OCI-LY1 (cell line): Measurements from ENCODE around the gene IGFBP2.

Experiments used
- H2AFZ ChIP-seq: fragments of 200-600 bp; sonication (generic), shearing (Covaris generic); 2 replicates; pipeline ENCODE4 v1.6.0; 2014; ENCODE audit warnings: antibody characterized with exemption, mild to moderate bottlenecking, low read length
- H3F3A ChIP-seq: fragments of 200-600 bp; sonication (generic), shearing (Covaris generic); 2 replicates; pipeline ENCODE4 v1.6.0; 2014; ENCODE audit warnings: mild to moderate bottlenecking, antibody characterized with exemption, low read length, moderate library complexity; ENCODE audit not compliant: insufficient read depth
- H3K27ac ChIP-seq: fragments of 200-600 bp; sonication (generic); 2 replicates; pipeline ENCODE4 v1.5.1; 2014; ENCODE audit warnings: low read length, mixed run types, mild to moderate bottlenecking, low read depth; ENCODE audit not compliant: poor library complexity, severe bottlenecking
- H3K27me3 ChIP-seq: fragments of 200-600 bp; sonication (generic); 2 replicates; pipeline ENCODE4 v1.6.0; 2014; ENCODE audit warnings: antibody characterized with exemption, mild to moderate bottlenecking, low read length, moderate library complexity; ENCODE audit not compliant: insufficient read depth
- H3K36me3 ChIP-seq: fragments of 200-600 bp; sonication (generic); 2 replicates; pipeline ENCODE4 v1.6.1; 2014; ENCODE audit warnings: mild to moderate bottlenecking, antibody characterized with exemption, low read length, moderate library complexity, mixed read lengths; ENCODE audit not compliant: insufficient read depth
- H3K4me1 ChIP-seq: fragments of 200-600 bp; sonication (generic); 2 replicates; pipeline ENCODE4 v1.5.1; 2014; ENCODE audit warnings: mild to moderate bottlenecking, low read length, moderate library complexity; ENCODE audit not compliant: insufficient read depth, severe bottlenecking
- H3K4me2 ChIP-seq: fragments of 200-600 bp; sonication (generic), shearing (Covaris generic); 2 replicates; pipeline ENCODE4 v1.6.1; 2014; ENCODE audit warnings: low read length
- H3K4me3 ChIP-seq: fragments of 200-600 bp; sonication (generic); 2 replicates; pipeline ENCODE4 v1.5.1; 2014; ENCODE audit warnings: low read length, low read depth, mild to moderate bottlenecking, mixed read lengths; ENCODE audit not compliant: poor library complexity, severe bottlenecking
- H3K79me2 ChIP-seq: fragments of 200-600 bp; shearing (Covaris generic); 2 replicates; pipeline ENCODE4 v1.6.1; 2016; ENCODE audit warnings: mixed run types, low read length, mixed read lengths; ENCODE audit not compliant: insufficient read depth
- H3K9ac ChIP-seq: fragments of 200-600 bp; sonication (generic), shearing (Covaris generic); 2 replicates; pipeline ENCODE4 v1.6.1; 2014; ENCODE audit warnings: mild to moderate bottlenecking, low read length, mixed read lengths
- H3K9me2 ChIP-seq: fragments of 200-600 bp; sonication (generic), shearing (Covaris generic); 2 replicates; pipeline ENCODE4 v1.6.1; 2014; ENCODE audit warnings: low read depth, mild to moderate bottlenecking, low read length, mixed read lengths
- H3K9me3 ChIP-seq: fragments of 200-600 bp; shearing (Covaris generic); 2 replicates; pipeline ENCODE4 v1.6.1; 2014; ENCODE audit warnings: low read length, mixed read lengths
- H4K20me1 ChIP-seq: fragments of 200-600 bp; sonication (generic), shearing (Covaris generic); 2 replicates; pipeline ENCODE4 v1.6.0; 2016; ENCODE audit warnings: mild to moderate bottlenecking, low read length; ENCODE audit not compliant: insufficient read depth
- CTCF ChIP-seq: fragments of 200-600 bp; sonication (generic), shearing (Covaris generic); IDR thresholded peaks from 2 replicates; pipeline ENCODE4 v1.5.1; 2017; ENCODE audit warnings: mild to moderate bottlenecking, antibody characterized with exemption, low read length, moderate library complexity, mixed read lengths
- EZH2 ChIP-seq: fragments of 200-600 bp; sonication (generic), shearing (Covaris generic); IDR thresholded peaks from 2 replicates; pipeline ENCODE4 v1.8.0; 2017; ENCODE audit warnings: borderline replicate concordance, mixed run types, mild to moderate bottlenecking, antibody characterized with exemption, low read length, moderate library complexity, mixed read lengths

IGFBP2 gene

GRCh38 chr2:216663846-216664245 lies 30.6 kb downstream of the IGFBP2 start:
- Histone ChIP-seq H3F3A (no peaks in the 10 kb centered on the region), H4K20me1 (no peaks in the 10 kb centered on the region), H3K36me3 (no peaks in the 10 kb centered on the region)

DNA sequence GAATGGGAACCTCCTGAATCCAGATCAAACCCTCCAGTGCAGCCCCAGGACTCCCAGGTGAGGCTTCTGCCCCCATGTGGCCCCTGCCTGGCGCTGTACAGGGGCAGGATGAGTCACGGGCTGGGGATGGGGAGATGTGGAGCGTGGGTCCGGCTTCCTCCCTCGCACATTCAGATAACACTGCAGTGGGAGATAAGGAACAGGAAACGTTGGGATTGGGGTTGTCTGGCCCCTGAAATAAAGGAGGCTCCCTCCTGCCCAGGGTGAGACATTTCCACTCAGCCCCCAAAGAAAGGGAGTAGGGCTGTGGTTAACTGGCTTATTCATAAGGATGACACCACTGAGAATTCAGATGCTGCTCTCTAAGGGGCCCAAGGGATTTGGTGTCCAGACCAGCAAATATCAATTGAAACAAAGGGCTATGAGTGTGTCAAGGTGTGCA lies 31.4 kb downstream of the IGFBP2 start:
- Histone ChIP-seq H4K20me1 (no peaks in the 10 kb centered on the region), H3K27ac (no peak overlapping the region), H3K9me2 (no peaks in the 10 kb centered on the region), H3K4me2 (no peak overlapping the region), H3F3A (no peaks in the 10 kb centered on the region), H3K27me3 (no peaks in the 10 kb centered on the region), H3K4me1 (no peaks in the 10 kb centered on the region), H3K79me2 (no peaks in the 10 kb centered on the region), H3K4me3 (no peak overlapping the region), H3K36me3 (no peaks in the 10 kb centered on the region), H2AFZ (no peak overlapping the region), H3K9me3 (no peaks in the 10 kb centered on the region), H3K9ac (no peak overlapping the region)
- 0 out of 2 replicates have a peak, but pooled peaks have one; percentile 15 for TF ChIP-seq CTCF
- TF ChIP-seq EZH2, result no peak

More at GRCh38 chr2:216663846-216664245, 30.6 kb downstream of the IGFBP2 start:
- Histone ChIP-seq H3K27ac (no peak overlapping the region), H3K4me3 (no peak overlapping the region), H3K27me3 (no peaks in the 10 kb centered on the region), H3K9me3 (no peaks in the 10 kb centered on the region), H3K4me2 (no peak overlapping the region), H3K9ac (no peak overlapping the region), H2AFZ (no peak overlapping the region), H3K4me1 (no peaks in the 10 kb centered on the region), H3K9me2 (no peaks in the 10 kb centered on the region), H3K79me2 (no peaks in the 10 kb centered on the region)
- TF ChIP-seq EZH2, result no peak
- no peak for TF ChIP-seq CTCF

DNA sequence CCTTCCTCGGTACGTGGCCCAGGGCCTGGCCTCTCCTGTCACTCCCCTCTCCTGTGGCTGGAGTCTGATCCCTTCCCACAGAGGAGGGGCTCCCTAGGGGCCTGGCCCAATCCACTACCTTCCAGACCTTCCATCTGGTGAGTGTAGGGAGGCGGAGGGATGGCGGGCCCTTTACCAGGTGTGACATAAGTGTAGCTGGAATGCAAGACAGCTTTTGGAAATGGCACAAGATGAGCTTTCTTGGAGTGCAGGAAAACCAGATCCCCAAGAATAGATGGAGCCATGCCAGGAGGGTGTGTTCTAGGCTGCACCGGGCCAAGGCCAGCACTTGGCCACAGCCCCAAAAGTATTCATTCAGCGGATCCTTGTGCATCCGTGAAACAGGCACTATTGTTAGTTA lies 32.0 kb downstream of the IGFBP2 start:
- 0 out of 2 replicates have a peak, but pooled peaks cover 2% of the 10 kb centered on the region for H3K27me3 ChIP-seq
- no peak overlapping the region for H3K27ac ChIP-seq
- H3K79me2 ChIP-seq, result no peaks in the 10 kb centered on the region
- no peak overlapping the region for H3K9ac ChIP-seq
- H2AFZ ChIP-seq, result no peak overlapping the region
- no peaks in the 10 kb centered on the region for H3K9me3 ChIP-seq
- no peaks in the 10 kb centered on the region for H3F3A ChIP-seq
- H3K4me3 ChIP-seq, result no peak overlapping the region
- no peaks in the 10 kb centered on the region for H3K9me2 ChIP-seq
- H3K4me1 ChIP-seq, result no peaks in the 10 kb centered on the region
- H3K4me2 ChIP-seq, result no peak overlapping the region
- no peaks in the 10 kb centered on the region for H3K36me3 ChIP-seq
- no peaks in the 10 kb centered on the region for H4K20me1 ChIP-seq
- TF ChIP-seq CTCF (no peak), EZH2 (no peak)
